HCT116 (cell line): ENCODE measurements around the gene IGSF11.

ENCODE experiments used
- CTCF ChIP-seq, 3 experiments: fragments of 200-600 bp in 1 of 3; sonication (generic) in 1 of 3; IDR thresholded peaks in 2 of 3; conservative IDR thresholded peaks in 1 of 3; 2 replicates each; pipeline ENCODE4 v1.5.1; 2012 to 2017; ENCODE audit warnings: low read depth in 2 of 3, low read length in 2 of 3, antibody characterized with exemption in 1 of 3, borderline replicate concordance in 1 of 3, control low read depth in 1 of 3, mild to moderate bottlenecking in 1 of 3, mixed read lengths in 1 of 3, mixed run types in 1 of 3, moderate library complexity in 1 of 3; ENCODE audit not compliant: insufficient read depth in 1 of 3
- EGR1 ChIP-seq: IDR thresholded peaks from 2 replicates; pipeline ENCODE4 v1.6.1; 2012; ENCODE audit warnings: low read depth
- EZH2 ChIP-seq: fragments of 200-600 bp; sonication (generic); IDR thresholded peaks from 2 replicates; pipeline ENCODE4 v1.6.1; 2017; ENCODE audit warnings: antibody characterized with exemption, mixed run types
- EZH2phosphoT487 ChIP-seq: fragments of 200-600 bp; IDR thresholded peaks from 2 replicates; pipeline ENCODE4 v1.6.1; 2018; ENCODE audit warnings: antibody characterized with exemption, borderline replicate concordance
- POLR2A ChIP-seq: IDR thresholded peaks from 2 replicates; pipeline ENCODE4 v1.7.0; 2011; ENCODE audit warnings: borderline replicate concordance; ENCODE audit not compliant: insufficient read depth, insufficient read length; ENCODE audit errors: extremely low read depth
- POLR2AphosphoS5 ChIP-seq: IDR thresholded peaks from 2 replicates; pipeline ENCODE4 v1.6.1; 2011; ENCODE audit warnings: mild to moderate bottlenecking, low read depth, low read length, moderate library complexity
- REST ChIP-seq: IDR thresholded peaks from 2 replicates; pipeline ENCODE4 v1.6.1; 2012; ENCODE audit warnings: low read depth
- SP1 ChIP-seq: IDR thresholded peaks from 2 replicates; pipeline ENCODE4 v1.6.1; 2012; ENCODE audit warnings: low read depth
- YY1 ChIP-seq: IDR thresholded peaks from 2 replicates; pipeline ENCODE4 v1.6.1; 2011; ENCODE audit warnings: low read length, low read depth, moderate library complexity, mild to moderate bottlenecking; ENCODE audit not compliant: insufficient replicate concordance; ENCODE audit errors: extremely low read depth
- ZNF274 ChIP-seq: fragments of 200-500 bp; sonication (Bioruptor generic); IDR thresholded peaks from 2 replicates; pipeline ENCODE4 v1.6.1; 2014; ENCODE audit warnings: mild to moderate bottlenecking, low read depth, low read length, inconsistent platforms

GRCh38 chr3:118912188-118912587 is 122.5 kb downstream of the IGSF11 start:
- TF ChIP-seq POLR2A (no peak), EZH2 (no peak), POLR2AphosphoS5 (no peak), CTCF (IDR thresholded peaks at IDR 0.05 in 2 of 3, conservative IDR thresholded peaks at IDR 0.05 in 1 of 3; ENCODE audit: borderline replicate concordance in 1 of 3, insufficient read depth in 1 of 3, low read depth in 2 of 3, low read length in 2 of 3) (no peak), YY1 (no peak), EZH2phosphoT487 (no peak), SP1 (no peak), REST (no peak), EGR1 (no peak), ZNF274 (no peak)
